NK-92 (cell line): ENCODE data around the gene FCSK.
"Not testable (repeated sequence)": the region's sequence is repeated elsewhere in the genome, so short reads cannot be mapped to it uniquely, and the experiment has no call there.

Source experiments
- DNase-seq: peaks from one replicate; lab custom pipeline; 2025; ENCODE audit not compliant: unreplicated experiment; lab: John Stamatoyannopoulos, UW

Gene FCSK

GRCh38 chr16:70430667-70431536 lies 23.5 kb upstream of the FCSK start:
- no peak for DNase-seq

- DNase-seq = no peak
Observed at GRCh38 chr16:70432356-70432722, 22.1 kb upstream of the FCSK start.

GRCh38 chr16:70432723-70433457 lies 21.5 kb upstream of the FCSK start:
- DNase-seq = no peak

GRCh38 chr16:70433458-70434103 lies 20.8 kb upstream of the FCSK start:
- DNase-seq = no peak

- DNase-seq = no peak
Observed at GRCh38 chr16:70434484-70435260, 19.7 kb upstream of the FCSK start.

GRCh38 chr16:70437017-70437581 lies 17.3 kb upstream of the FCSK start:
- no peak for DNase-seq

- no peak for DNase-seq
Observed at GRCh38 chr16:70437582-70438557, 16.5 kb upstream of the FCSK start.

GRCh38 chr16:70438585-70438968 lies 15.8 kb upstream of the FCSK start:
- no peak for DNase-seq

GRCh38 chr16:70438969-70439862 lies 15.2 kb upstream of the FCSK start, which contains the start of gene ST3GAL2:
ST3GAL2 (minus strand) TSS chr16:70439100; CDS start chr16:70398530, 40,570 bp downstream.
- DNase-seq = peak; percentile 39

- DNase-seq = no peak
Observed at GRCh38 chr16:70440009-70440692, 14.2 kb upstream of the FCSK start.

GRCh38 chr16:70441406-70441990 lies 12.9 kb upstream of the FCSK start:
- DNase-seq = no peak

GRCh38 chr16:70442344-70442743 lies 12.1 kb upstream of the FCSK start:
- no peak for DNase-seq

GRCh38 chr16:70444249-70445063 lies 9.9 kb upstream of the FCSK start:
- no peak for DNase-seq

GRCh38 chr16:70448075-70448474 lies 6.3 kb upstream of the FCSK start:
- DNase-seq = no peak

GRCh38 chr16:70450142-70451003 lies 4.0 kb upstream of the FCSK start:
- not testable (repeated sequence) for DNase-seq

GRCh38 chr16:70451004-70451340 lies 3.4 kb upstream of the FCSK start:
- DNase-seq = not testable (repeated sequence)
